ENCODE measurements around the gene GOLGA8B. TPM values are rescaled to one million over a fixed set of nuclear protein-coding genes. Genes with fewer than 3 reads are reported as not detected.
"Not testable (repeated sequence)": the region's sequence is repeated elsewhere in the genome, so short reads cannot be mapped to it uniquely, and the experiment has no call there.

GOLGA8B gene
- total and polyA plus RNA-seq, 2 experiments from 2014 or later, result 84.1 to 139 TPM

GRCh38 chr15:34584330-34584668, 848 bp upstream of the GOLGA8B start:
- Histone ChIP-seq H3K4me1 (ENCODE audit: low read depth) (peaks cover 4% of the 10 kb centered on the region), H3K4me3 (peak overlapping the region; percentile 89), H3K36me3 (no peaks in the 10 kb centered on the region), H3K9me3 (ENCODE audit: low read depth) (no peaks in the 10 kb centered on the region), H3K27me3 (no peaks in the 10 kb centered on the region), H3K27ac (no peak overlapping the region)
- no peak for DNase-seq (ENCODE audit: low read depth in 1 of 2, low spot score in 1 of 2)
- TF ChIP-seq CTCF (IDR thresholded peaks at IDR 0.05; ENCODE audit: low read depth, low read length), result no peak

- H3K36me3 ChIP-seq, result no peaks in the 10 kb centered on the region
- no peak for TF ChIP-seq CTCF (IDR thresholded peaks at IDR 0.05; ENCODE audit: low read depth, low read length)
- DNase-seq (ENCODE audit: low read depth in 1 of 2, low spot score in 1 of 2), result peak; percentile 36 to 46
Measured at GRCh38 chr15:34582461-34583371, 735 bp downstream of the GOLGA8B start.

GRCh38 chr15:34581687-34582460, 1.6 kb downstream of the GOLGA8B start:
- peak overlapping the region; percentile 89 for H3K4me3 ChIP-seq
- not testable (repeated sequence) for H3K36me3 ChIP-seq; H3K9me3 ChIP-seq (ENCODE audit: low read depth); H3K4me1 ChIP-seq (ENCODE audit: low read depth); H3K27me3 ChIP-seq; H3K27ac ChIP-seq; DNase-seq (ENCODE audit: low read depth in 1 of 2, low spot score in 1 of 2)

More at GRCh38 chr15:34582461-34583371, 735 bp downstream of the GOLGA8B start:
- H3K9me3 ChIP-seq (ENCODE audit: low read depth), result no peaks in the 10 kb centered on the region
- peak overlapping the region; percentile 89 for H3K4me3 ChIP-seq
- H3K27ac ChIP-seq, result no peak overlapping the region
- no peaks in the 10 kb centered on the region for H3K27me3 ChIP-seq
- H3K4me1 ChIP-seq (ENCODE audit: low read depth), result peaks cover 4% of the 10 kb centered on the region

DNA sequence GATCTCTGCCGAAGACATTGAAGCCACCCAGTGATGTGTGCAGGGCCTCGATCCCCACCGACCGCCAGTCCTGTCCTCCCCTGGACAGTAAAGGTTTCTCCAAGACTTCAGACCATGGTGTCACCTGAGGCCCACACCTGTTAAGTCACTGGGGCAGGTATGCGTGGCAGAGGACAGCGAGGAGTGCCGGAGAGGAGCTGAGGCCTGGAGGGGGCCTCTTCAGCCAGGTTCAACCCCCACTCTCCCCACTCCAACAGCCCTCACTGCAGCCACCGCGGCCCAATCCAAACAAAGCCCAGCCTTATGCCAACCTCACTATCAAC, 2.4 kb downstream of the GOLGA8B start:
- Histone ChIP-seq H3K4me3 (no peak overlapping the region), H3K9me3 (ENCODE audit: low read depth) (no peaks in the 10 kb centered on the region), H3K36me3 (no peaks in the 10 kb centered on the region), H3K27me3 (no peaks in the 10 kb centered on the region), H3K4me1 (ENCODE audit: low read depth) (peaks cover 4% of the 10 kb centered on the region), H3K27ac (no peak overlapping the region)
- TF ChIP-seq CTCF (IDR thresholded peaks at IDR 0.05; ENCODE audit: low read depth, low read length), result no peak
- DNase-seq (ENCODE audit: low read depth in 1 of 2, low spot score in 1 of 2), result no peak

DNA sequence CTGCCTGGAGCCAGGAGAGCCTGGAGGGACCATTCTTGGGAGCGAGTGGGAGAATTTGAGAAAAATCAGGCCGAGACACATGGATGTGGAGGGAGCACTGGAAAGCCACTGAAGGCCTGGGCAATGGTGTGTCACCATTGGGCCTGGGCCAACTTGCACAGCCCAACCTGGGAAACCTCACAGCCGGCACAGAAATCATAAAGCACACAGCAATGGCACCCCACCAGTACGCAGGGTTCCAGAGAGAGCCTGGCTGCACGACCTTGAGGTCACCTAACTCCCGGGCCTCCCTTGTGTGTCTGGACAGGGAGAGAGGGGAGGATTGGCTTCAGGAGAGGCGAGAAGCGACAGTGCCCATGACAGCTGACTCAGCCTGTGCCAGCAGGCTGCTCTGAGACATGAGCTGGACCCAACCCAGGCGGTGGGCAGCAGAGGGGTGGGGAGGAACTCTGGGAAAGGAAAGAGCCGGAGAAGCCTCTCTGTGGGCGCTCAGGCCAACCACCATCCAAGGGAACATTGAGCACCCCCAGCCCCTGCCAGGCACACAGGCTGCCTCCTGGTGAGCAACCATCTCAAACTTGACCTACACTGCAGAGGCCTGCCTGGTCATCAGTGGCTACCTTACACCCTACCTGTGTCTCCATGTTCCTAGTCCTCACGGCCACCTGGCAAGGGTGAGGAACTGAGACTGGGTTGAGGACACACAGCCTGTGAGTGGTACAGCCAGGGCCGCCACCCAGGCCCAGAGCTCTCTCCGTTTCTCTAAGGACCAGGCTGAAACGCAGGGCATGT, 3.0 kb downstream of the GOLGA8B start:
- H3K36me3 ChIP-seq; H3K4me1 ChIP-seq (ENCODE audit: low read depth); H3K4me3 ChIP-seq; H3K9me3 ChIP-seq (ENCODE audit: low read depth); H3K27ac ChIP-seq; H3K27me3 ChIP-seq; DNase-seq (ENCODE audit: low read depth in 1 of 2, low spot score in 1 of 2): not testable (repeated sequence)

DNA sequence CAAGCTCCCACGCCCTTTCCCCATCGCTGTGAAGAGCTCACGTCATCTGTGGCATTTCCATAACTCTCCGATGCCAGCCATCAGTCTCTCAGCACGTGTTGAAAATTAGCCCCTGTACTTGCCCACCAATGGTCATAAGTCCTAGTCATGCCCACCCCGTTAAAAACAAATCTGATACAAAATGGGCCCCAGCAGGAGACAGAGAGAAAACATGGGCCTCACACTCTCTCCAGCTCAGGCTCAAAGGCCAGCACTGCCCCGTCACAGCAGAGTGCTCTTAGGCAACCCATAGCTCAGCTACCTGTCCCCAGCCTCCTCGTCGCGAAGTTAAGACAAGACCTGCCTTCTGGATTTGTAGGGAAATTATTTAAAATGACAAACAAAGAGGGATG, 5.2 kb downstream of the GOLGA8B start:
- DNase-seq (ENCODE audit: low read depth in 1 of 2, low spot score in 1 of 2), result no peak
- no peak for TF ChIP-seq CTCF (IDR thresholded peaks at IDR 0.05; ENCODE audit: low read depth, low read length)
- Histone ChIP-seq H3K36me3 (no peaks in the 10 kb centered on the region), H3K4me1 (ENCODE audit: low read depth) (peaks cover 4% of the 10 kb centered on the region), H3K27ac (no peak overlapping the region), H3K27me3 (no peaks in the 10 kb centered on the region), H3K4me3 (no peak overlapping the region), H3K9me3 (ENCODE audit: low read depth) (no peaks in the 10 kb centered on the region)

- H3K9me3 ChIP-seq (ENCODE audit: low read depth); H3K4me1 ChIP-seq (ENCODE audit: low read depth); H3K27ac ChIP-seq; H3K36me3 ChIP-seq; H3K4me3 ChIP-seq; H3K27me3 ChIP-seq: not testable (repeated sequence)
- DNase-seq (ENCODE audit: low read depth in 1 of 2, low spot score in 1 of 2), result peak in 1 of 2 donors; percentile 29
Measured at GRCh38 chr15:34577658-34578282, 5.7 kb downstream of the GOLGA8B start.

DNA sequence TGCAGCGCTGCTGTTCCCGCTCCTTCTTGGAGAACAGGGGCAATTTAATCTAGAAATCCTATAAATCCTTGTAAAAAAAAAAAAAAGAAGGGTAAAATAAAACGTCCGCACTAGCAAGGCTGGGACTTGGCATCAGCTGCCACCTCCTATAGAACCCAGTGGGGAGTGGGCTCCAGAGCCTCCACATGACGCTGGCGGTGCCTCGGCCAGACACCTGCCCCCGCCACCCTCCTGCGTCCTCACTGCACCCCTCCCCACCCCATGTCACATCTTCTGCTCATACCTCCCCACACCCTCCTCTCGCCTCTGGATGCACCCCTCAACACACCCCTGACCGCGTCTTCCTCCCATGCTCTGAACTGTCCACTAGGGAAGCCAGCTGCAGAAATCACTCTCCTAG, 8.4 kb downstream of the GOLGA8B start:
- not testable (repeated sequence) for H3K27ac ChIP-seq; DNase-seq (ENCODE audit: low read depth in 1 of 2, low spot score in 1 of 2); H3K27me3 ChIP-seq; H3K9me3 ChIP-seq (ENCODE audit: low read depth); H3K4me3 ChIP-seq; H3K4me1 ChIP-seq (ENCODE audit: low read depth); H3K36me3 ChIP-seq

- not testable (repeated sequence) for H3K27me3 ChIP-seq; H3K4me1 ChIP-seq (ENCODE audit: low read depth); H3K9me3 ChIP-seq (ENCODE audit: low read depth); H3K36me3 ChIP-seq; DNase-seq (ENCODE audit: low read depth in 1 of 2, low spot score in 1 of 2); H3K27ac ChIP-seq; H3K4me3 ChIP-seq
Measured at GRCh38 chr15:34572921-34573320, 10.5 kb downstream of the GOLGA8B start.

Measured in cardiac muscle cell (in vitro differentiated cells and primary cell).